Endothelial cell (in vitro differentiated cells): Measurements from ENCODE around the gene ZC3H12C. TPM values are rescaled to one million over a fixed set of nuclear protein-coding genes. Genes with fewer than 3 reads are reported as not detected.

ENCODE experiments used
- DNase-seq: peaks from one replicate; pipeline ENCODE4 v3.0.0; 2021; ENCODE audit warnings: low spot score
- H3K27ac Mint-ChIP-seq: one replicate; pipeline ENCODE4 v1.8.0; 2021; ENCODE audit warnings: mixed read lengths, inconsistent platforms; ENCODE audit not compliant: unreplicated experiment
- H3K27me3 Mint-ChIP-seq: one replicate; pipeline ENCODE4 v1.8.0; 2021; ENCODE audit warnings: mild to moderate bottlenecking, moderate library complexity, mixed read lengths, inconsistent platforms; ENCODE audit not compliant: unreplicated experiment
- H3K36me3 Mint-ChIP-seq: one replicate; pipeline ENCODE4 v1.8.0; 2021; ENCODE audit warnings: mild to moderate bottlenecking, low read depth, mixed read lengths, inconsistent platforms; ENCODE audit not compliant: unreplicated experiment
- H3K4me1 Mint-ChIP-seq: one replicate; pipeline ENCODE4 v1.8.0; 2021; ENCODE audit warnings: mild to moderate bottlenecking, mixed read lengths, inconsistent platforms; ENCODE audit not compliant: unreplicated experiment
- H3K4me3 Mint-ChIP-seq: one replicate; pipeline ENCODE4 v1.8.0; 2021; ENCODE audit warnings: mild to moderate bottlenecking, mixed read lengths, inconsistent platforms; ENCODE audit not compliant: unreplicated experiment
- H3K9me3 Mint-ChIP-seq: one replicate; pipeline ENCODE4 v1.8.0; 2021; ENCODE audit warnings: mixed read lengths, inconsistent platforms; ENCODE audit not compliant: unreplicated experiment
- total RNA-seq: library from RNA; stranded (reverse); fragmentation: NEBNext Ultra II Directional; extraction: Animal tissue kit (Norgen Biotek cat#: 25700); gene quantifications from one replicate; pipeline ENCODE4 v1.2.1, GENCODE V29; 2021; ENCODE audit not compliant: unreplicated experiment
- TF ChIP-seq, protein P1 (sequence below): fragments of 200-600 bp; sonication (generic); IDR thresholded peaks from one replicate; pipeline ENCODE4 v1.5.0; 2021; ENCODE audit warnings: antibody characterized with exemption; ENCODE audit not compliant: unreplicated experiment

Gene ZC3H12C
- total RNA-seq, 1 donor from 2014 or later, result 6.4 TPM

DNA sequence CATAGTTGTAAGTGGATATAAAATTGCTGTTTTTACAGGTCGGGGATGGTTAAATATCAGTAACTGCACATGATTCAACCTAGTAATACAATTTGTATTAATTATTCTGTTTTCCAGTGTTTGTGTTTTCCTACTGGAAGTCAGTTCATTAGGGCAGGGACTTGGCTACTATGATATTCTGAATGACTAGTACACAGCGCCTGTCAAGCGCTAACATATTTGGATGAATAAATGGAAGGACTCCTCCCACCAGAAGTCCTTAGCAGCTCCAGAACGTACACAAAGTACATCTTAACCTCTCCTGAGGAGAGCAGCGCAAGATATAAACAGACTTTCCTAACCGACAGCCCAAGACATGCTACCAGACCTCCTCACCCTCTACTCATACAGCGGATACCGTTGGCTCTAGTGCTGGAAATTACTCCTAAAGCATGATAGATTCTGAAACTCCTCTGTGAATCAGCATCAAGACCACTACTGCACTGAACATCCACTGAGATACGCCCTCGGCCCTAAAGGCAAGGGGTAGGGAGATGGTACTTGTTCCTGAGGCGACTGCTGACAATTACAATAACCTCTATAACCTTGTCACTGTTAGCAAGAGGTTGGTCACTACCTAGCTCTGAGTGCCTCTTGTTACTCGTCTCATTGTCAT, 124.2 kb downstream of the ZC3H12C start:
- peaks cover 18% of the 10 kb centered on the region for H3K4me1 Mint-ChIP-seq
- H3K27me3 Mint-ChIP-seq, result no peaks in the 10 kb centered on the region

DNA sequence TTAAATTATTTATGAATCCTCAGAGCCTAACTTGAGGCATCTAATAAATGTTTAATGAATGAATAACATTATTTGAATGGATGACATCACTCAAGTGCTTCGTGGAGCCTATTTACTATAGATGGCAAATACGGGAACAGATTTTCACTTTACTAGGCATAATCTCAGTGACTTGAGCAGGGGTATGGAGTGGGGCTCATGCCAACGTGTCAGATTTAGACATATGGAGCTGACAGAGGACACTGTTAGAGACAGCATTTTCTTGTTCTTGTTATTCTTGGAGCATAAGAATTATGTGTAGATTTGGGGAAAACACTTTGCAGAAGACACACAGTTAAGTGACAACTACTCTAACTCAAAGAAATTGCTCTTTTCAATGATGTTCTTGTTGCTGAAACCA, 124.7 kb downstream of the ZC3H12C start:
- Mint-ChIP-seq H3K4me1 (peaks cover 18% of the 10 kb centered on the region), H3K27ac (no peak overlapping the region), H3K36me3 (peaks cover 12% of the 10 kb centered on the region), H3K27me3 (no peaks in the 10 kb centered on the region), H3K9me3 (no peaks in the 10 kb centered on the region), H3K4me3 (no peak overlapping the region)
- no peak for DNase-seq
- TF ChIP-seq, protein P1, sequence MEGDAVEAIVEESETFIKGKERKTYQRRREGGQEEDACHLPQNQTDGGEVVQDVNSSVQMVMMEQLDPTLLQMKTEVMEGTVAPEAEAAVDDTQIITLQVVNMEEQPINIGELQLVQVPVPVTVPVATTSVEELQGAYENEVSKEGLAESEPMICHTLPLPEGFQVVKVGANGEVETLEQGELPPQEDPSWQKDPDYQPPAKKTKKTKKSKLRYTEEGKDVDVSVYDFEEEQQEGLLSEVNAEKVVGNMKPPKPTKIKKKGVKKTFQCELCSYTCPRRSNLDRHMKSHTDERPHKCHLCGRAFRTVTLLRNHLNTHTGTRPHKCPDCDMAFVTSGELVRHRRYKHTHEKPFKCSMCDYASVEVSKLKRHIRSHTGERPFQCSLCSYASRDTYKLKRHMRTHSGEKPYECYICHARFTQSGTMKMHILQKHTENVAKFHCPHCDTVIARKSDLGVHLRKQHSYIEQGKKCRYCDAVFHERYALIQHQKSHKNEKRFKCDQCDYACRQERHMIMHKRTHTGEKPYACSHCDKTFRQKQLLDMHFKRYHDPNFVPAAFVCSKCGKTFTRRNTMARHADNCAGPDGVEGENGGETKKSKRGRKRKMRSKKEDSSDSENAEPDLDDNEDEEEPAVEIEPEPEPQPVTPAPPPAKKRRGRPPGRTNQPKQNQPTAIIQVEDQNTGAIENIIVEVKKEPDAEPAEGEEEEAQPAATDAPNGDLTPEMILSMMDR, result no peak

More for the DNA sequence above, 124.2 kb downstream of the ZC3H12C start:
- H3K9me3 Mint-ChIP-seq, result no peaks in the 10 kb centered on the region
- H3K36me3 Mint-ChIP-seq, result peaks cover 12% of the 10 kb centered on the region
- no peak for DNase-seq
- H3K4me3 Mint-ChIP-seq, result no peak overlapping the region
- H3K27ac Mint-ChIP-seq, result no peak overlapping the region
- TF ChIP-seq, protein P1, result no peak

DNA sequence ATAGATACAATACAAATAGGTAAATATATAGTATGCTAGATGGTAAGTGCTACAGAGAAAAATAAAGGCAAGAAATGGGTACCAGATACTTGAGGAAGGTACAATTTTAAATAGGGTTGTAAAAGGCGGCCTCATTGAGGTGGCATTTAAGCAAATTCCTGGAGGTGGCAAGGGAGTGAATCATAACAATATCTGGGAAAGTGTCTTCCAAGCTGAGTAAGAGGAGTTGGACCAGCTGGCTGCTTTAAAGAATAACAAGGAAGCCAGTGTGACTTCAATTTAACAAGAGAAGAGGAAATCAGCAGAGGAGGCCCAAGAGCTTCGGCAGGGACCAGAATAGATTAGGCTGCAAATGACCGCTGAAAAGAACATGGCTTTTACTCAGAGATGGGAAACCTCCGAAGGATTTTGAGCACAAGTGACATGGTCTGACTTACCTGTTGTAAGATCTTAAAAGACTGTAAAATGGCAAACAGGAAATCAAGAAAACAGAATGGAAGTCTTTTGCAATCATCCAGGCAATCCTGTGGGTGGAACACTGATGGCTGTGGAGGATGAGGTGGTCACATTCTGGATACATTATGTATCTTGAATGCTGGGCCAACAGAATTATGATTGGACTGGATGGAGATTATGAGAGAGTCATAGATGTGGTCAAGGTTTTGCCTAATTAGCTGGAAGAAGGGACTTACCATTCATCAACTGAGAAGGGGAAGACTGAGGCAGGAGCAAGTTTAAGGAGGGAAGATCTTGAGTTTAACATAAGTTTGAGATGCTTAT, 126.0 kb downstream of the ZC3H12C start:
- no peaks in the 10 kb centered on the region for H3K27me3 Mint-ChIP-seq
- DNase-seq, result no peak
- H3K4me3 Mint-ChIP-seq, result no peak overlapping the region
- H3K36me3 Mint-ChIP-seq, result peaks cover 12% of the 10 kb centered on the region
- TF ChIP-seq, protein P1, result no peak
- no peaks in the 10 kb centered on the region for H3K9me3 Mint-ChIP-seq
- H3K4me1 Mint-ChIP-seq, result peaks cover 18% of the 10 kb centered on the region
- no peak overlapping the region for H3K27ac Mint-ChIP-seq

Other genes with a start within 250 kb of the ZC3H12C start
- gene RDX, start 203.2 kb downstream of the ZC3H12C start, total RNA-seq, result 225 TPM